Mammary epithelial cell (primary cell): ENCODE data around the gene NEK9.

ENCODE experiments used
- EZH2 ChIP-seq: IDR thresholded peaks from 2 replicates; pipeline ENCODE4 v1.6.1; 2012; ENCODE audit warnings: low read length, inconsistent platforms, borderline replicate concordance
- TF ChIP-seq, protein P1 (sequence below), 2 donors: IDR thresholded peaks in 1 of 2; conservative IDR thresholded peaks in 1 of 2; 2 replicates each; pipeline ENCODE4 v1.5.1; 2011 to 2012; ENCODE audit warnings: inconsistent platforms in 2 of 2, low read length in 2 of 2, mild to moderate bottlenecking in 2 of 2, control low read depth in 1 of 2, low read depth in 1 of 2; ENCODE audit not compliant: insufficient read depth in 1 of 2; ENCODE audit errors: extremely low read depth in 1 of 2

- TF ChIP-seq, protein P1, sequence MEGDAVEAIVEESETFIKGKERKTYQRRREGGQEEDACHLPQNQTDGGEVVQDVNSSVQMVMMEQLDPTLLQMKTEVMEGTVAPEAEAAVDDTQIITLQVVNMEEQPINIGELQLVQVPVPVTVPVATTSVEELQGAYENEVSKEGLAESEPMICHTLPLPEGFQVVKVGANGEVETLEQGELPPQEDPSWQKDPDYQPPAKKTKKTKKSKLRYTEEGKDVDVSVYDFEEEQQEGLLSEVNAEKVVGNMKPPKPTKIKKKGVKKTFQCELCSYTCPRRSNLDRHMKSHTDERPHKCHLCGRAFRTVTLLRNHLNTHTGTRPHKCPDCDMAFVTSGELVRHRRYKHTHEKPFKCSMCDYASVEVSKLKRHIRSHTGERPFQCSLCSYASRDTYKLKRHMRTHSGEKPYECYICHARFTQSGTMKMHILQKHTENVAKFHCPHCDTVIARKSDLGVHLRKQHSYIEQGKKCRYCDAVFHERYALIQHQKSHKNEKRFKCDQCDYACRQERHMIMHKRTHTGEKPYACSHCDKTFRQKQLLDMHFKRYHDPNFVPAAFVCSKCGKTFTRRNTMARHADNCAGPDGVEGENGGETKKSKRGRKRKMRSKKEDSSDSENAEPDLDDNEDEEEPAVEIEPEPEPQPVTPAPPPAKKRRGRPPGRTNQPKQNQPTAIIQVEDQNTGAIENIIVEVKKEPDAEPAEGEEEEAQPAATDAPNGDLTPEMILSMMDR (conservative IDR thresholded peaks at IDR 0.05 in 1 of 2, IDR thresholded peaks at IDR 0.05 in 1 of 2; ENCODE audit: extremely low read depth in 1 of 2, insufficient read depth in 1 of 2, low read depth in 1 of 2, low read length in 2 of 2): no peak
- TF ChIP-seq EZH2: no peak
Observed at GRCh38 chr14:75051556-75051899, 75.3 kb downstream of the NEK9 start.
